Smooth muscle cell (in vitro differentiated cells): ENCODE data around the gene CTCF. TPM values are rescaled to one million over a fixed set of nuclear protein-coding genes. Genes with fewer than 3 reads are reported as not detected.

ENCODE experiments used
- DNase-seq: peaks from one replicate; lab custom pipeline; 2025; ENCODE audit not compliant: unreplicated experiment; lab: John Stamatoyannopoulos, UW
- H2AFZ ChIP-seq: fragments of 200-600 bp; sonication (generic); 2 replicates; pipeline ENCODE4 v1.6.0; 2016; ENCODE audit warnings: antibody characterized with exemption, low read depth, mild to moderate bottlenecking
- H3F3A ChIP-seq: fragments of 200-600 bp; sonication (generic); 2 replicates; pipeline ENCODE4 v1.6.0; 2017; ENCODE audit warnings: antibody characterized with exemption, low read depth
- H3K27ac ChIP-seq: fragments of 200-600 bp; sonication (generic); 2 replicates; pipeline ENCODE4 v1.5.1; 2016; ENCODE audit warnings: low read depth, mild to moderate bottlenecking
- H3K27me3 ChIP-seq: fragments of 200-600 bp; sonication (generic); 2 replicates; pipeline ENCODE4 v1.6.1; 2016; ENCODE audit warnings: low read depth, mild to moderate bottlenecking
- H3K36me3 ChIP-seq: fragments of 200-600 bp; sonication (generic); 2 replicates; pipeline ENCODE4 v1.5.1; 2016; ENCODE audit warnings: low read depth
- H3K4me1 ChIP-seq: fragments of 200-600 bp; sonication (generic); 2 replicates; pipeline ENCODE4 v1.5.1; 2016; ENCODE audit warnings: low read depth
- H3K4me2 ChIP-seq: fragments of 200-600 bp; sonication (generic); 2 replicates; pipeline ENCODE4 v1.6.0; 2016; ENCODE audit warnings: mild to moderate bottlenecking
- H3K4me3 ChIP-seq: fragments of 200-600 bp; sonication (generic); 2 replicates; pipeline ENCODE4 v1.5.1; 2016; ENCODE audit warnings: mild to moderate bottlenecking
- H3K79me2 ChIP-seq: fragments of 200-600 bp; sonication (generic); 2 replicates; pipeline ENCODE4 v1.6.0; 2016; ENCODE audit warnings: low read depth, mild to moderate bottlenecking
- H3K9ac ChIP-seq: fragments of 200-600 bp; sonication (generic); 2 replicates; pipeline ENCODE4 v1.6.0; 2016; ENCODE audit warnings: low read depth
- H3K9me3 ChIP-seq: fragments of 200-600 bp; sonication (generic); replicated peaks from 2 replicates; pipeline ENCODE4 v1.5.1; 2016; ENCODE audit warnings: low read depth
- H4K20me1 ChIP-seq: fragments of 200-600 bp; sonication (generic); 2 replicates; pipeline ENCODE4 v1.6.0; 2016; ENCODE audit warnings: low read depth
- CTCF ChIP-seq: fragments of 200-600 bp; sonication (generic); IDR thresholded peaks from 2 replicates; pipeline ENCODE4 v1.5.1; 2017; ENCODE audit warnings: borderline replicate concordance, mild to moderate bottlenecking, antibody characterized with exemption; ENCODE audit not compliant: insufficient read depth, poor library complexity, severe bottlenecking
- WGBS: methylation state at CpG from one replicate; pipeline ENCODE4 v1.1.7; 2016; ENCODE audit warnings: low lambda C conversion rate; 5-methylcytosine and 5-hydroxymethylcytosine counted together
- polyA plus RNA-seq: library from polyadenylated mRNA; unstranded; fragments of >200 nt; fragmentation: Nextera tagmentation; extraction: Ambion mirVana; gene quantifications from 2 replicates; pipeline ENCODE4 v1.2.1, GENCODE V29; 2016
- total RNA-seq: library from RNA; depleted of rRNA; stranded (reverse); fragments of >200 nt; gene quantifications from 2 replicates; pipeline ENCODE4 v1.2.3, GENCODE V29; 2014

CTCF gene
- total and polyA plus RNA-seq, 2 experiments from 2014 or later, result 28.4 to 32.4 TPM

- no peak for TF ChIP-seq CTCF
- Histone ChIP-seq H2AFZ (no peak overlapping the region), H4K20me1 (no peaks in the 10 kb centered on the region), H3K79me2 (no peaks in the 10 kb centered on the region), H3K27me3 (peaks cover 54% of the 10 kb centered on the region), H3K4me3 (no peak overlapping the region), H3K9ac (no peak overlapping the region), H3K4me1 (no peaks in the 10 kb centered on the region), H3K4me2 (no peak overlapping the region), H3F3A (no peaks in the 10 kb centered on the region), H3K9me3 (no peaks in the 10 kb centered on the region), H3K27ac (no peak overlapping the region), H3K36me3 (no peaks in the 10 kb centered on the region)
- WGBS, result 95% methylated on average over 8 of the region's 13 CpGs
- DNase-seq, result no peak
Measured at GRCh38 chr16:67647681-67648080, 85.4 kb downstream of the CTCF start.

GRCh38 chr16:67648088-67648763 lies 85.9 kb downstream of the CTCF start:
- Histone ChIP-seq H3K79me2 (no peaks in the 10 kb centered on the region), H3K36me3 (no peaks in the 10 kb centered on the region), H3K4me2 (no peak overlapping the region), H3K27ac (no peak overlapping the region), H3F3A (no peaks in the 10 kb centered on the region), H3K9ac (no peak overlapping the region), H3K27me3 (peaks cover 54% of the 10 kb centered on the region), H2AFZ (no peak overlapping the region), H3K4me3 (no peak overlapping the region), H3K9me3 (no peaks in the 10 kb centered on the region), H4K20me1 (no peaks in the 10 kb centered on the region), H3K4me1 (no peaks in the 10 kb centered on the region)
- DNase-seq, result no peak
- WGBS, result 66% methylated on average over 44 of the region's 65 CpGs
- no peak for TF ChIP-seq CTCF

- Histone ChIP-seq H3K9me3 (no peaks in the 10 kb centered on the region), H3K27ac (no peak overlapping the region), H3K9ac (no peak overlapping the region), H3K4me3 (no peak overlapping the region), H4K20me1 (no peaks in the 10 kb centered on the region), H3K36me3 (no peaks in the 10 kb centered on the region), H3F3A (no peaks in the 10 kb centered on the region), H3K4me1 (no peaks in the 10 kb centered on the region), H3K79me2 (no peaks in the 10 kb centered on the region), H3K27me3 (peaks cover 54% of the 10 kb centered on the region), H3K4me2 (no peak overlapping the region), H2AFZ (no peak overlapping the region)
- no peak for TF ChIP-seq CTCF
- no peak for DNase-seq
- WGBS, result 88% methylated on average over 34 of the region's 35 CpGs
Measured at GRCh38 chr16:67648764-67649407, 86.6 kb downstream of the CTCF start.
